ENCODE measurements around the gene CPZ.
A peak's percentile ranks its signal among the peaks of the same experiment; 100 is the strongest.

CPZ gene

GRCh38 chr4:8581094-8581861 is 11.3 kb upstream of the CPZ start:
- no peak for DNase-seq (ENCODE audit: low spot score)

GRCh38 chr4:8582016-8582415 is 10.5 kb upstream of the CPZ start:
- DNase-seq (ENCODE audit: low spot score), result no peak

- DNase-seq (ENCODE audit: low spot score), result no peak
Measured at GRCh38 chr4:8582436-8582835, 10.1 kb upstream of the CPZ start.

- DNase-seq (ENCODE audit: low spot score), result no peak
Measured at GRCh38 chr4:8582941-8583654, 9.5 kb upstream of the CPZ start.

- DNase-seq (ENCODE audit: low spot score), result no peak
Measured at GRCh38 chr4:8583655-8584025, 8.9 kb upstream of the CPZ start.

- no peak for DNase-seq (ENCODE audit: low spot score)
Measured at GRCh38 chr4:8585186-8585585, 7.4 kb upstream of the CPZ start.

GRCh38 chr4:8585721-8586212 is 6.8 kb upstream of the CPZ start:
- DNase-seq (ENCODE audit: low spot score), result no peak

- no peak for DNase-seq (ENCODE audit: low spot score)
Measured at GRCh38 chr4:8586246-8586645, 6.3 kb upstream of the CPZ start.

GRCh38 chr4:8586671-8587468 is 5.7 kb upstream of the CPZ start:
- DNase-seq (ENCODE audit: low spot score), result no peak

- no peak for DNase-seq (ENCODE audit: low spot score)
Measured at GRCh38 chr4:8587469-8588195, 4.9 kb upstream of the CPZ start.

GRCh38 chr4:8588196-8588470 is 4.4 kb upstream of the CPZ start:
- no peak for DNase-seq (ENCODE audit: low spot score)

GRCh38 chr4:8589336-8589735 is 3.2 kb upstream of the CPZ start:
- DNase-seq (ENCODE audit: low spot score), result no peak

- DNase-seq (ENCODE audit: low spot score), result no peak
Measured at GRCh38 chr4:8589823-8590545, 2.6 kb upstream of the CPZ start.

- DNase-seq (ENCODE audit: low spot score), result no peak
Measured at GRCh38 chr4:8590546-8590880, 2.1 kb upstream of the CPZ start.

GRCh38 chr4:8591114-8591513 is 1.5 kb upstream of the CPZ start:
- no peak for DNase-seq (ENCODE audit: low spot score)

GRCh38 chr4:8591626-8592365 is 769 bp upstream of the CPZ start:
- DNase-seq (ENCODE audit: low spot score), result no peak

GRCh38 chr4:8593264-8594096 is 915 bp downstream of the CPZ start:
- no peak for DNase-seq (ENCODE audit: low spot score)

GRCh38 chr4:8594097-8595038 is 1.8 kb downstream of the CPZ start:
- DNase-seq (ENCODE audit: low spot score), result peak; percentile 93
